ENCODE measurements around the gene DDX52. TPM values are rescaled to one million over a fixed set of nuclear protein-coding genes. Genes with fewer than 3 reads are reported as not detected.

Gene DDX52
- total RNA-seq, 1 experiment from 2014 or later, result 65.4 TPM

DNA sequence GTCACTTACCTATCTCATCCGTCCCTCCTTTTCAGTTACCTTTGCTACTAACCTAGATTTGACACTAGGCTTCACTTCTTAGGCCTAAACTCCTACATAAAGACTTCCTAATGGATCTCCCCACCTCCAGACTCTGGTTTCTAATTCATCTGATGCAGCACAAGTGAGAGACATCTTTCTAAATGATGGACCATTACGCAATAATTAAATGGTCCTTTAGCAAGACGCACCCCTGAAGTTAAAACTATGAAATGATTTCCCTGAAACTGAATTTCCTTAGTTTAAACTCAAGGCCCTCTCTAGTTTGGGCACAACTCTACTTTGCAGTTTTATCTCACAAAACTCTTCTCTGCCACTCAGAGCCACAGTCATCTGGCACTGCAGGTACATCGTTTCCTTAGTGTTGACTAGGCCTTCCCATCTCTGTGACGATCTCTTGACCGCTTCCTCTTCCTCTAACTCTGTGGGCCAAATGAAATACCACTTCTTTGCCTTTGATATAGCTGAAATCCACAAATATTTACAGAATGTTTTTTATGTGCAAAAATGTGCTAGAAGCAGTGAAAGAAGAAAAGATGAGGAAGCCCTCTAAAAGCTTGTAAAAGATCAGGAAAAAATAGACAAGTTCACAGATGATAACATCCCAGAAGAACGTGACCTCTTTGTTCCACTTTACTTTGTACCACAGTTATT is 37.3 kb downstream of the DDX52 start:
- no peak overlapping the region for H4K8ac ChIP-seq (replicated peaks; ENCODE audit: insufficient read length, low read depth, low read length)
- Mint-ChIP-seq H3K4me3 (no peak overlapping the region), H3K9me3 (peaks cover 0 to 2% of the 10 kb centered on the region in 2 experiments; a peak in 2 of 5 replicates), H3K27me3 (ENCODE audit: low read depth) (no peaks in the 10 kb centered on the region), H3K4me1 (peaks cover 13 to 23% of the 10 kb centered on the region in 2 experiments), H3K36me3 (ENCODE audit: insufficient read depth in 1 of 3, low read depth in 3 of 3) (peaks cover 0 to 12% (median 5%) of the 10 kb centered on the region in 3 experiments; a peak in 6 of 7 replicates), H3K27ac (peak overlapping the region in 1 of 3 experiments; percentile 56; a peak in 2 of 7 replicates)
- no CpG with 5 or more reads among the region's 7 CpGs for WGBS (ENCODE audit: extremely low coverage, insufficient read length, low lambda C conversion rate)
- no peak overlapping the region for H2BK15ac ChIP-seq (ENCODE audit: low read depth, low read length)
- no peak overlapping the region for H2BK120ac ChIP-seq (ENCODE audit: low read depth, low read length, poor library complexity, severe bottlenecking)
- H4K20me1 ChIP-seq (ENCODE audit: control insufficient read depth, insufficient read depth, insufficient read length), result no peaks in the 10 kb centered on the region
- H3K27me3 ChIP-seq (ENCODE audit: insufficient read depth, low read length), result no peaks in the 10 kb centered on the region
- H3K79me2 ChIP-seq (ENCODE audit: insufficient read depth, low read length), result no peaks in the 10 kb centered on the region
- H3K9me3 ChIP-seq (ENCODE audit: control insufficient read depth, low read depth, low read length), result no peaks in the 10 kb centered on the region
- H3T11ph ChIP-seq (ENCODE audit: low read length), result no peak overlapping the region
- no peaks in the 10 kb centered on the region for H3K4me1 ChIP-seq (ENCODE audit: insufficient read depth, low read length)
- peaks cover 4% of the 10 kb centered on the region for H3K23me2 ChIP-seq (ENCODE audit: insufficient read length, low read depth, low read length, poor library complexity, severe bottlenecking)
- H2AK5ac ChIP-seq (ENCODE audit: insufficient read length, low read length), result no peak overlapping the region
- no peak overlapping the region for H2AFZ ChIP-seq (ENCODE audit: low read length)
- no peak overlapping the region for H3K14ac ChIP-seq (ENCODE audit: insufficient read depth, low read length)
- TF ChIP-seq, protein P1, sequence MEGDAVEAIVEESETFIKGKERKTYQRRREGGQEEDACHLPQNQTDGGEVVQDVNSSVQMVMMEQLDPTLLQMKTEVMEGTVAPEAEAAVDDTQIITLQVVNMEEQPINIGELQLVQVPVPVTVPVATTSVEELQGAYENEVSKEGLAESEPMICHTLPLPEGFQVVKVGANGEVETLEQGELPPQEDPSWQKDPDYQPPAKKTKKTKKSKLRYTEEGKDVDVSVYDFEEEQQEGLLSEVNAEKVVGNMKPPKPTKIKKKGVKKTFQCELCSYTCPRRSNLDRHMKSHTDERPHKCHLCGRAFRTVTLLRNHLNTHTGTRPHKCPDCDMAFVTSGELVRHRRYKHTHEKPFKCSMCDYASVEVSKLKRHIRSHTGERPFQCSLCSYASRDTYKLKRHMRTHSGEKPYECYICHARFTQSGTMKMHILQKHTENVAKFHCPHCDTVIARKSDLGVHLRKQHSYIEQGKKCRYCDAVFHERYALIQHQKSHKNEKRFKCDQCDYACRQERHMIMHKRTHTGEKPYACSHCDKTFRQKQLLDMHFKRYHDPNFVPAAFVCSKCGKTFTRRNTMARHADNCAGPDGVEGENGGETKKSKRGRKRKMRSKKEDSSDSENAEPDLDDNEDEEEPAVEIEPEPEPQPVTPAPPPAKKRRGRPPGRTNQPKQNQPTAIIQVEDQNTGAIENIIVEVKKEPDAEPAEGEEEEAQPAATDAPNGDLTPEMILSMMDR (conservative IDR thresholded peaks at IDR 0.05), result no peak
- no peak overlapping the region for H3K56ac ChIP-seq (ENCODE audit: insufficient read length, low read depth, low read length)
- H2BK5ac ChIP-seq (ENCODE audit: insufficient read length, low read length), result no peak overlapping the region
- H3K4ac ChIP-seq (ENCODE audit: low read depth, low read length), result no peak overlapping the region
- no peak overlapping the region for H3K27ac ChIP-seq (ENCODE audit: insufficient read length, low read depth, low read length)
- no peak overlapping the region for H3K9ac ChIP-seq (ENCODE audit: extremely low read depth, insufficient read length, low read length)
- no peak overlapping the region for H2BK12ac ChIP-seq (ENCODE audit: insufficient read length, low read depth, low read length)
- no peak overlapping the region for H3K4me2 ChIP-seq (ENCODE audit: insufficient read depth, insufficient read length, low read length)
- H4K5ac ChIP-seq (ENCODE audit: insufficient read length, low read depth, low read length), result no peak overlapping the region
- no peak overlapping the region for H4K91ac ChIP-seq (ENCODE audit: insufficient read length, low read depth, low read length)
- H3K18ac ChIP-seq (ENCODE audit: insufficient read length, low read depth, low read length), result no peak overlapping the region
- no peak overlapping the region for H2BK20ac ChIP-seq (ENCODE audit: low read depth, low read length, poor library complexity, severe bottlenecking)
- no peak overlapping the region for H3K23ac ChIP-seq (ENCODE audit: insufficient read length, low read depth, low read length)
- DNase-seq, result no peak
- peaks cover 12% of the 10 kb centered on the region for H3K79me1 ChIP-seq (ENCODE audit: insufficient read depth, low read depth, low read length, poor library complexity, severe bottlenecking)

Measured in H9 (cell line).